Measurements from ENCODE around the gene PHPT1. TPM values are rescaled to one million over a fixed set of nuclear protein-coding genes. Genes with fewer than 3 reads are reported as not detected.

PHPT1 gene
- total RNA-seq, 1 donor = 105 TPM

DNA sequence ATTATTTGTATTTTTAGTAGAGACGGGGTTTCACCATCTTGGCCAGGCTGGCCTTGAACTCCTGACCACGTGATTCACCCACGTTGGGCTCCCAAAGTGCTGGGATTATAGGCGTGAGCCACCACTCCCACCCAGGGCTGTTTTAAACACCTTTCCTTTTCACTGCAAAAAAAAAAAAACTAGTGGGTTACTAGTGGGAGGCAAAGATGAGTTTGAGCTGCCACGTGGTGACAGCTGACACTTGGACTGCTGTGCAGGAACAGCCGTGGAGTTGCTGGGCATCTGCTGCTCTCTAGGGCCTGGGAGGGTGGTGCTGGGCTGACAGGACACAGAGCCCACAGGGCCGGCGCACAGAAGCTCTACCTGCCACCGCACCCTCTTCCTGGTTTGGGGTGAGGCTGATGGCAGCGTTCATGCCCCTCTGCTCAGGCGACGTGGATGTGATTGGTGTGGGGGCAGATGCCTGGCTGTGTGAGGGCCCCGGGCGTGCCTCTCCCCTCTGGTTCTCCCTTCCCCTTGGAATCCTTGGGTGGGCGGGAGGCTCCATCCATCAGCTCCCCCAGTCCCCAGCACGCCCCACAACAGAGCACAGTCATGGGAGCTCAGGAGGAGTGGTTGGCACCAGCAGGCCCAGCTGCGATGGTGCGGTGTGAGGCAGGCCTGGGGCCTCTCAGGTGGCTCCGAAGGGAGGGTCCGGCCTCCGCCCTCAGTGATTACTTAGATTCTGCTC is 24.5 kb upstream of the PHPT1 start:
- TF ChIP-seq, protein P1, sequence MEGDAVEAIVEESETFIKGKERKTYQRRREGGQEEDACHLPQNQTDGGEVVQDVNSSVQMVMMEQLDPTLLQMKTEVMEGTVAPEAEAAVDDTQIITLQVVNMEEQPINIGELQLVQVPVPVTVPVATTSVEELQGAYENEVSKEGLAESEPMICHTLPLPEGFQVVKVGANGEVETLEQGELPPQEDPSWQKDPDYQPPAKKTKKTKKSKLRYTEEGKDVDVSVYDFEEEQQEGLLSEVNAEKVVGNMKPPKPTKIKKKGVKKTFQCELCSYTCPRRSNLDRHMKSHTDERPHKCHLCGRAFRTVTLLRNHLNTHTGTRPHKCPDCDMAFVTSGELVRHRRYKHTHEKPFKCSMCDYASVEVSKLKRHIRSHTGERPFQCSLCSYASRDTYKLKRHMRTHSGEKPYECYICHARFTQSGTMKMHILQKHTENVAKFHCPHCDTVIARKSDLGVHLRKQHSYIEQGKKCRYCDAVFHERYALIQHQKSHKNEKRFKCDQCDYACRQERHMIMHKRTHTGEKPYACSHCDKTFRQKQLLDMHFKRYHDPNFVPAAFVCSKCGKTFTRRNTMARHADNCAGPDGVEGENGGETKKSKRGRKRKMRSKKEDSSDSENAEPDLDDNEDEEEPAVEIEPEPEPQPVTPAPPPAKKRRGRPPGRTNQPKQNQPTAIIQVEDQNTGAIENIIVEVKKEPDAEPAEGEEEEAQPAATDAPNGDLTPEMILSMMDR (IDR thresholded peaks at IDR 0.05; ENCODE audit: insufficient read depth, low read depth, low read length) = no peak
- no peak for DNase-seq (ENCODE audit: low read depth)
- no peak overlapping the region for H3K4me3 ChIP-seq (ENCODE audit: low read depth, low read length)

GRCh38 chr9:136825295-136826187 is 23.7 kb upstream of the PHPT1 start:
- TF ChIP-seq, protein P1 (IDR thresholded peaks at IDR 0.05; ENCODE audit: insufficient read depth, low read depth, low read length) = no peak
- no peak overlapping the region for H3K4me3 ChIP-seq (ENCODE audit: low read depth, low read length)
- DNase-seq (ENCODE audit: low read depth) = no peak

DNA sequence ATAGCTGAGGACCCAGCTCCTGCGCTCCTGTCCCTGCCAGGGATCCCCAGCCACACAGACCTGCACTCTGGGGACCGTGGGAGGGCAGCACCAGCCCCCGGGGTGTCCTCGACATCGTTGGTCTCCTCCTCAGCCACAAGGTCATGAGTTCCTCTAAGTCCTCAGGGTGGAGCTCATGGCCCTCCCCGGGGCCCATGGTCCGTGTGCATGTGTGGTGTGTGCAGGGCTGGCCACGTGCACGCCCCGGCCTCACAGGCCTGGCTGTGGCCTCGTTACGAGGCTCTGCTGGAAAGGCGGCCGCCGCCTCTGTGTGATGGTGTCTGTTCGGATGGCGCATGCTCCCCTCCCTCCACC is 23.0 kb upstream of the PHPT1 start:
- TF ChIP-seq, protein P1 (IDR thresholded peaks at IDR 0.05; ENCODE audit: insufficient read depth, low read depth, low read length) = no peak
- H3K4me3 ChIP-seq (ENCODE audit: low read depth, low read length) = no peak overlapping the region
- DNase-seq (ENCODE audit: low read depth) = no peak

GRCh38 chr9:136826703-136827582 is 22.3 kb upstream of the PHPT1 start:
- TF ChIP-seq, protein P1 (IDR thresholded peaks at IDR 0.05; ENCODE audit: insufficient read depth, low read depth, low read length) = no peak
- no peak overlapping the region for H3K4me3 ChIP-seq (ENCODE audit: low read depth, low read length)
- no peak for DNase-seq (ENCODE audit: low read depth)

- H3K4me3 ChIP-seq (ENCODE audit: low read depth, low read length) = no peak overlapping the region
- DNase-seq (ENCODE audit: low read depth) = no peak
- TF ChIP-seq, protein P1 (IDR thresholded peaks at IDR 0.05; ENCODE audit: insufficient read depth, low read depth, low read length) = no peak
These were observed 21.3 kb upstream of the PHPT1 start for GRCh38 chr9:136827794-136828473.
